Inferior parietal cortex (tissue), 1 donor: ENCODE data around the gene AXDND1.
"Not testable (repeated sequence)": the region's sequence is repeated elsewhere in the genome, so short reads cannot be mapped to it uniquely, and the experiment has no call there.

Experiments used
- DNase-seq: peaks from one replicate; pipeline ENCODE4 v3.0.0-alpha.2; 2016; ENCODE audit errors: extremely low spot score

AXDND1 gene

DNA sequence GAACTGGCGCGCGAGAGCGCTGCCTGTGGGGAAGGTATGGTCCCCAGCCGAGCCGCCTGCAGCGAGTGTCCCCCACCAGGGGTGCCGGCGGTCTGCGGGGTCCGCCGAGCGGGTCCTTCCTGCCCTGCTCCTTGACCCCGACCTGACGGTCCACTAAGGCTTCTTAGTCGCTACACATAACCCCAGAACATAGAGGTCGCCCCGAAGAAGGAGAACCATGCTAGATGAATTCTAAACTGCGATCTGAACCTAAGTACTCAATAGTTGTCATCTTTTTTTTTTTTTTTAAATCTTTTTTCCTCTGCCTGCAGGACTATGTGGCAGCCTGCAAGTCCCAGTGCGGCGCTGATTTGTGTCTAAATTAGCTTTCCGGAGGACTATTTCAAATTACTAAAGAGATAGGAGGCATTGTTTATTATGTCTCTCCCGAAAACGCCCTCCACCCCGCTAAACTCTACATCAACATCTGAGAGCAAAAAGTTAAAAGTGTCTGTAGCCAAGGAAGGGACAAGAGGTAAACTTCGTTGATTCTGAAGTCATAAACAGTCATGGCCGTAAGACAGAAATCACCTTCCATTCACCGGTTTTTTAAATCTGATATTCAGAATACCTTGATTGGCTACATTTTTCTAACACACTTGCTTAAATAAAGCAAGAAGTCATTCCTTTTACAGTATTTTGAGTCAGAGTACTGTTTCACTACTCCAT lies 476 bp downstream of the AXDND1 start:
- peak; percentile 17 for DNase-seq

GRCh38 chr1:179369751-179370341 lies 4.1 kb downstream of the AXDND1 start:
- peak; percentile 89 for DNase-seq

DNA sequence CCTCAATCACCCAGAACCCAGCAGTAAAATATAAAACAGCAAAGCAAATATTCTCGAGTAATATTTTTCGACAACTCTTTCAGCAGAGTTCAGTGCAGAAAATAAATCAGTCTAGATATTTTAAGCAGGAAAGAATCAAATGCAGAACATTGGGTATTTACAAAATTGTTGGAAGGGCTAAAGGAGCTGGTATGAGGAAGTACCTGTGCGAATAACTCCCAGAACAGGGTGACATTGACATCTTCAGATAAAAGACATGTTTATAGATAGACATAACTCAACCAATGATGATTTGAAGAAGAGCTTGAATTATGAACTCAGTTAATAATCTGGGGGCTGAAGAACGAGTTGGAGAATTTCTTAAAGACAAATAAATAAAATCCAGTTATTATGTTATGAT lies 6.4 kb downstream of the AXDND1 start:
- no peak for DNase-seq

- DNase-seq: no peak
Measured at GRCh38 chr1:179376223-179376622, 10.5 kb downstream of the AXDND1 start.

DNA sequence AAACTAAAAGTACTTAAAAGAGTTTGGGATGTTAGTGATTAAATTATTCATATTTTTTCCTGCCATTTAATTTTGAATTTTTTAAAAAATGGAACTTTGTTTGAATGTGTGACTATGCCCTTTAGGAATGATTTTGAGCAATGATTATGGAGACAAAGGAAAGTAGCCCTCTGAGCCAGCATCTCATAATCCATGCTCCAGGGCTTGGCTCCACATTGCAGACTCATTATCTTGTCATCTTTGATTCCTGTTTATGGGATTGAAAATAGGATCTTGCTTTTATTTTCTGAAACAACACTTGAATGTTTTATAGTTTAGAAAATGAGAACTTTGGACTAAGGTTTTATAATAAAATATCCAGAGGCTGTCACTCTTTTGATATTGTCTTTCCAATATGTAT lies 14.5 kb downstream of the AXDND1 start:
- no peak for DNase-seq

DNA sequence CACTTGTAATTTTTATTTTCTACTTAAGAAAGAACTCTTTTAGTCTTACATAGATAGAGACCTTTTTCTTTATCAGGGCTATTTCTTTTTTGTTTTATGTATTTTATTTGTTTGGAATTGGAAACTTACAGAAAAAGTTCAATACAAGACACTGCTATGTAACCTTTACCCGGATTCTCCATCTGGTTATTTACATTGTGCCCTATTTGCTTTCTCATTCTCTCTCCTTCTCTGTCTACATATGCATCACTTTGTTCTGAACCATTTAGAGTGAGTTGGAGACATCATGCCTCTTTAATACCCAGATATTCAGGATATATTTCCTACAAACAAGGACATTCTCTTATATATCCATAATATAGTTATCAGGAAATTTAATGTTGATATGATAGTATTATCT lies 18.3 kb downstream of the AXDND1 start:
- DNase-seq: no peak

GRCh38 chr1:179385510-179385909 lies 19.7 kb downstream of the AXDND1 start:
- DNase-seq: no peak

DNA sequence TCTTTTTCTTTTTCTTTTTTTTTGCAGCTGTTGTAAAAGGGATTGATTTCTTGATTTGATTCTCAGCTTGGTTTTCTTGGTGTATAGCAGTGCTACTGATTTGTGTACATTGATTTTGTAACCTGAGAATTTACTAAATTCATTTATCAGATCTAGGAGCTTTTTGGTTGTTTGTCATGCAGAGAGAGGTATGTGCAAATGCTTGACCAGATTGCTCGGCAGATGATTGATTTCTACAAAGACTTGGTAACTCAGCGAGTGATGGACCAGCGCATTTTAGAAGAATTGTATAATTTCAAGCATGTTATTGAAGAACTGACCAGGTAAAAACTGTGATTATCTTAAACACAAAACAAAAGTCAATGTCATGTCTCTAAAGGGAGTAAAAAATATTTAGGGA lies 27.9 kb downstream of the AXDND1 start:
- no peak for DNase-seq

- DNase-seq: not testable (repeated sequence)
Measured at GRCh38 chr1:179399399-179399798, 33.6 kb downstream of the AXDND1 start.

- not testable (repeated sequence) for DNase-seq
Measured at GRCh38 chr1:179417760-179418159, 52.0 kb downstream of the AXDND1 start.

- not testable (repeated sequence) for DNase-seq
Measured at GRCh38 chr1:179418706-179419105, 52.9 kb downstream of the AXDND1 start.

- no peak for DNase-seq
Measured at GRCh38 chr1:179424610-179425009, 58.8 kb downstream of the AXDND1 start.

- DNase-seq: no peak
Measured at GRCh38 chr1:179425186-179425585, 59.4 kb downstream of the AXDND1 start.

DNA sequence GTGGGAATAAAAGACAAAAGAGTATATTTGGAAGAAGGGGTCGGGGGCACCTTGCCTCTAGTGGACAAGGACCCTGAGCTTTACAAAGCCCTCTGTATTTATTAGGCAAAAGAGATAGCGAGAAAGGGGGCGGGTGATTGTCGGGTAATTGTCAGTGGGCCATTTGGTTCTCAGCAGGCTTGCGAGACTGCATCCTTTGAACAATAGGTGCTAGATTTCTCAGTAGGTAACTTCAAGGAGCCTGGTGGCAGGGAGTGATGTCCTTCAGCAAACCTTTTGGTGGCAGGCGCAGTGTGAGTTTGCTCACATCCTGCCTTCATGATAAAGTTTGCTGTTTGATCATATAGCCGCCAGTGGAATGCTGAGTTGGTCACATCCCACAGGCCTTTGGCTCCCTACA lies 71.4 kb downstream of the AXDND1 start:
- no peak for DNase-seq

GRCh38 chr1:179439646-179440045 lies 73.9 kb downstream of the AXDND1 start:
- DNase-seq: not testable (repeated sequence)

DNA sequence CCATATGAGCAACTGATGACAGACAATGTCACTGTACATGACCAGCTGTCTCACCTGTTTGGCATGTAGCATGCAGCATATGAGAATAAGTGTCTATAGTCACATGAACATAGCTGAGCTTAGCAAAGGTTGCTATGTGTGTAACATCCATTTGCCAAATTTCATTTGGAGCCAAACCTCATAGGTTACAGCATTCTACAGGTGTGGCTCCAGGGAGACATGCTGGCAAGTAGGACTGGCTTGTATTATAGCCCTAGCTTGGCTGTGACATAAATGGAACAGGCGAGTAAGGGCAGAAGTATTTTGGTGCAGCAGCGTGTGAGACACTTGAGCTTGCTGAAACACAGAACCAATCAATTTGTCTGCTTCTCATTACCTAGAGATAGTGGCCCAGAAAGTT lies 74.5 kb downstream of the AXDND1 start:
- DNase-seq: not testable (repeated sequence)

DNA sequence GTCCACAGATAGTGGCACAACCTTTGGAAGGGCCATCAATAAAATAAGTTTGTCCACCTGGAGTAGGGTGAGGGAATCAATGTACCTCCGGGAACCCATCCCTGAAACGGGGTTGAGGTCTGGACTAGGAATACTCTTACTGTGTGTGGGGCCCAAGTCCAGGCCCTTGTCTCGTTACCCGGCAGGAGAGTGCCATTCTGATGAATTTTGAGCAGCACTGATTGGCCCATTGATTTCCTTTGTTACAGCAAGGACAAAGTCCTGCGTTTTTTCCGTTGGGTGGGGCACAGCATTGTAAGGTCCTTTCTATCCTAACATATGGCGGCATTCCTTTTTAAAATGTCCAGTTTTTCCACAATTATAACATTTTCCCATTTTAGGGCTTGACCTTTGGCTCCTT lies 75.2 kb downstream of the AXDND1 start:
- DNase-seq: no peak

DNA sequence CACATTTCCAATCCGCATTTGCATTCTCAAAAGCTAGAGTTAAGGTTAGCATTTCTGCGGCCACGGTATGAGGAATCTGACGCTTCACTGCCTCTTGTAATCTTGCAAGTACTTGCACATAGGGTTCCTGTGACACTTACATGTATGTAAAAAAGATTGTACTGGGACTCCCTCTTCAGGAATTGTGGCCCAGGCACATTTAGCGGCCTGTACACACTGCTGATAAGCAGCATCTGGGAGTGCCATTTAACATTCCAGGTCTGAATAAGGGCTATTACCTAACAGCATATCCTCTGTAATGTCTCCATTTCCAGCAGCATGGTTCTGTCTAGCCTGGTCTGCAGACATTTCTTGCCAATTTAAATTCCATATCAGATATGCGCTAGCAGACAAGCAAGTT lies 75.7 kb downstream of the AXDND1 start:
- DNase-seq: no peak

GRCh38 chr1:179442846-179443245 lies 77.1 kb downstream of the AXDND1 start:
- not testable (repeated sequence) for DNase-seq

- no peak for DNase-seq
Measured at GRCh38 chr1:179445593-179445992, 79.8 kb downstream of the AXDND1 start.

DNA sequence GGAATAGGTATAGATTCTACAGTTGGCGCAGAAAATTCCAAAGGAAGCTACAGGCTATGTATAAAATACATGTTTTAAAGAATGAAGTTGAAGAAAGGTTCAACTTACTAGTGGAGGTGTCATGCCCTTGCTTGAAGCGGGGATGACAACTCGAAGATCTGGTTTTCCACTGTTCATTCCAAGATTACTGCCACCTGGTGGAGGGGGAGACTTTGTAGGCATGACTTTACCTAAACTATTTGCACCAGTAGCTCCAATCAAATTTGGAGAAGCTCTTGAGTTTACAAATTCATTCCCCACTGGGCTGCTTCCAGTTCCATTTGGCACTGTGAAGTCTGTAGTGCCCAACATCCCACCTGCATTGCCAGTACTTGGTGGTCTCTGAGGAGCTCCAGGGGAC lies 81.7 kb downstream of the AXDND1 start:
- DNase-seq: no peak

DNA sequence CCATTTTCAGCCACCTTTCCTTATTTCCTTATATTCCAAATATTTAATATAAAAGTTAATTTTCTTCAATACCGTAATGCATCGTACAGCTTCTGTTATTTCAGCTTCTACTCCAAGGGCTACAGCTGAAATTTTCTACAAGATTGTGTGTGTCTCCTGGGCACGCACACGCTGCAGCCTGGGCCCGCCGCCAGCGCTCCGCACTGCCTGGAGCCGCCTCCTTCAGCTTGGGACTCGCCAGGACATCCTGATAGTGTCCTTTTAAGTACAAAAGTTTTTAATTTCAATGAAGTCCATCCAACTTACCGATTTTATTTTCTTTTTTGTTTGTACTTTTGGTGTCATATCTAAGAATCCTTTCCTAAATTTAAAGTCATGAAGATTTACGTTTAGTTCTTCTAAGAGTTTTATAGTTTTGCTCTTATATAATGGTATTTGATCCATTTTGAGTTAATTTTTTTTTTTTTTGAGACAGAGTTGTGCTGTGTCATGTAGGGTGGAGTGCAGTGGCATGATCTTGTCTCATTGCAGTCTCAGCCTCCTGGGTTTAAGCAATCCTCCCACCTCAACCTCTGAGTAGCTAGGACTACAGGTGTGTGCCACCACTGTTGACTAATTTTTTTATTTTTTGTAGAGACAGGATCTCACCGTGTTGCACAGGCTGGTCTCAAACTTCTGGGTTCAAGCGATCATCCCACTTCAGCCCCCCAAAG lies 82.8 kb downstream of the AXDND1 start:
- DNase-seq: no peak

DNA sequence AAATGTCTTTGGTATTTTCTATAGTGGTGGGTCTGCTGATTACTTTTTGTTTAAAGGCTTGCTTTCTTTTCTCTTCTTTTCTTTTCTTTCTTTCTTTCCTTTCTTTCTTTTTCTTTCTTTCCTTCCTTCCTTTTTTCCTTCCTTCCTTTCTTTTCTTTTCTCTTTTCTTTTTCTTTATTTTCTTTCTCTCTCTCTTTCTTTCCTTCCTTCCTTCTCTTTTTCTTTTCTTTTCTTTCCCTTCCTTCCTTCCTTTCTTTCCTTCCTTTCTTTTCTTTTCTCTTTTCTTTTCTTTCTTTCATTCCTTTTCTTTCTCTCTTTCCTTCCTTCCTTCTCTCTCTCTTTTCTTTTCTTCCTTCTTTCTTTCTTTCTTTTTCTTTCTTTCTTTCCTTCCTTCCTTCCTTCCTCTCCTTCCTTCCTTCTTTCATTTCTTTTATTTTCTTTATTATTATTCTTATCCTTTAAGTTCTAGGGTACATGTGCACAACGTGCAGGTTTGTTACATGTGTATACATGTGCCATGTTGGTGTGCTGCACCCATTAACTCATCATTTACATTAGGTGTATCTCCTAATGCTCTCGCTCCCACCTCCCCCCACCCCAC lies 93.9 kb downstream of the AXDND1 start:
- DNase-seq: not testable (repeated sequence)
